Mammary epithelial cell (primary cell): Measurements from ENCODE around the gene PI4KB.

ENCODE experiments used
- CTCF ChIP-seq, 2 donors: IDR thresholded peaks in 1 of 2; conservative IDR thresholded peaks in 1 of 2; 2 replicates each; pipeline ENCODE4 v1.5.1; 2011 to 2012; ENCODE audit warnings: inconsistent platforms in 2 of 2, low read length in 2 of 2, mild to moderate bottlenecking in 2 of 2, control low read depth in 1 of 2, low read depth in 1 of 2; ENCODE audit not compliant: insufficient read depth in 1 of 2; ENCODE audit errors: extremely low read depth in 1 of 2
- EZH2 ChIP-seq: IDR thresholded peaks from 2 replicates; pipeline ENCODE4 v1.6.1; 2012; ENCODE audit warnings: low read length, inconsistent platforms, borderline replicate concordance

GRCh38 chr1:151356696-151357095, 29.5 kb upstream of the PI4KB start:
- no peak for TF ChIP-seq EZH2
- TF ChIP-seq CTCF (conservative IDR thresholded peaks at IDR 0.05 in 1 of 2, IDR thresholded peaks at IDR 0.05 in 1 of 2; ENCODE audit: extremely low read depth in 1 of 2, insufficient read depth in 1 of 2, low read depth in 1 of 2, low read length in 2 of 2), result no peak
